HUDEP-2 (cell line): Measurements from ENCODE around the gene SGSM1.

ENCODE experiments used
- DNase-seq, 76 experiments: peaks; one replicate each; lab custom pipeline; 2025; ENCODE audit not compliant: unreplicated experiment in 76 of 76; lab: John Stamatoyannopoulos, UW

SGSM1 gene

DNA sequence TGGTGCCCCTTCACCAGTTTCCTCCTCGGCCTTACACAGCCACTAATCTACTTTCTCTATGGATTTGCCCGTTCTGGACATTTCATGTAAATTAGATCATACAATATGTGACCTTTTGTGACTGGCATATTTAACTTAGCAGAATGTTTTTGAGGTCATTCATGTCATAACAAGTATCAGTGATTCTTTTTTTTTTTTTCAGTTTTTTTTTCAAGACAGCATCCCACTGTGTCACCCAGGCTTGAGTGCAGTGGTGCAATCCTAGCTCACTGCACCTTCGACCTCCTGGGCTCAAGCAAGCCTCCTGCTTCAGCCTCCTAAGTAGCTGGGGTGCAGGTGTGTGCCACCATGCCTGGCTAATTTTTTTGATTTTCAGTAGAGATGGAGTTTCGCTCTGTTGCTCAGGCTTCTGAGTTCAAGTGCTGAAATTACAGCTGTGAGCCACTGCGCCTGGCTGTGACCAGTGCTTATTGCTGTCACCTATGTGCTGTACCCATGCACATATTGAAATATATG, 169.2 kb downstream of the SGSM1 start:
- no peak for DNase-seq

DNA sequence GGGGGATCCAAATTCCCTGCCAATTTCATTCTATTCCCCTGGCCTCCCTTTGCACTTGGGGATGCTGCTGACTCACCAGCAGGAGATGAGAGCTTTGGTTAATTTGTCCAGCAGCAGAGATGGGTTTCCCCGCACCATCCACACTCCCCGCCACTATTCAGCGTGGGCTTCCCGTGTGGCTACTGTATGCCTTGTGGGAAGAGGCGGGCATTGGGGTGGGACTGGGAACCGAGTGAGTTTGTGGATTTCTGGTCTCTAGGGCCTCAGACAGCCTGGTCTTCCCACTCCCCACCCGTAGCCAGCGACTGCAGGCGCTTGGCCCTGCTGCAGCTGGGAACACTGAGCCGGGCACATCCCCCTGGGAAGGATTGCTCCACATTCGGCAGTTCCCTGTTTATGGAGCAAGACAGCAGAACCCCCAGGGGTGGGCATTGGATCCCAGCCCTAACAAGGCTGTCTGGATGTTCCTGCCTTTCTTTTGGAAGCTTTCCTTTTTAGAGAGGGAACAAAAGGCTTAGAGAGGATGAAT, 169.9 kb downstream of the SGSM1 start:
- no peak for DNase-seq

DNA sequence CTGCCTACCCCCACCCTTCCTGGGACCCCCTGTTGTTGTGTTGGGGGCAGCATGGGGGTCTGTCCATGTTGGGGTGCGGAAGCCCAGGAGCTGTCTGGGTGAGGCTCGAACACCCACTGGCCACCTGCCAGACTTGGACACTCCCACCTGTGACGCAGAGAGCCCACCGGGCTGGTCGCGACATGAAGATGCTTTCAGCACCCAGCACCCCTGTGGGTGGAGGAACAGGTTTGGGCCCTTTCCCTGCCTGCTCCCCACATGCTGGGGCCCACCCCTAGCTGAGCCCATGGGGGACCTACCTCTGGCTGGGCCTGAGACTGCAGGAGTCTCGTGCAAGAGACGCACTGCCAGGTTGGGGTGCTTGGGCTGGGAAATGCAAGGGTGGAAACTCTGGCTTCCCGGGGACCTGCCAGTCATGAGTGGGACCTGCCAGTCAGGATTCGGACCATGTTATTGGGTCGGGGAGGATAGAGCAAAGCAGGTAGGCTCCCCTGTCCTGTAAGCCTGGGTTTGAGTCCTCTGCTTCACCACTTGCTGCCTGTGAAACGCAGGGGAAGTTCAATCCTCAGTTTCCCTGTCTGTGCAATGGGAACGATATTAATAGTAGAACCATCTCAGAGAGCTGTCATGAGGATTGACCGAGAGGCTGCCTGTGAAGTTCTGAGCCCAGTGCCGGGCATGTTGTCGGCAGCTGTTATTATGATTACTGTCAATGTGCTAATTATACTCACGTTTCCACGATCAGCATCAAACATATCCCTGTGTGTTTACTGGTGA, 170.6 kb downstream of the SGSM1 start:
- DNase-seq = no peak
